Activated T-cell treated with anti-CD3 and anti-CD28 coated beads, Interleukin-2, amount 50 U/mL, for 72 hours (primary cell): ENCODE measurements around the gene MCM6. TPM values are rescaled to one million over a fixed set of nuclear protein-coding genes. Genes with fewer than 3 reads are reported as not detected.

Source experiments
- ATAC-seq, 2 donors: fragments of 150-1000 bp; cut with Tn5 transposase; replicated peaks in 1 of 2; 2 replicates each; pipeline ENCODE4 v1.10.0; 2021; ENCODE audit warnings: moderate library complexity in 2 of 2, mild to moderate bottlenecking in 1 of 2
- DNase-seq, 2 donors: peaks; one replicate each; pipeline ENCODE4 v3.0.0; 2021 to 2022; ENCODE audit warnings: mixed read lengths in 1 of 2
- H3K27ac Mint-ChIP-seq: one replicate; pipeline ENCODE4 v1.8.0; 2022; ENCODE audit warnings: mild to moderate bottlenecking, moderate library complexity, mixed read lengths
- H3K27me3 Mint-ChIP-seq: one replicate; pipeline ENCODE4 v1.8.0; 2022; ENCODE audit warnings: low read depth, mixed read lengths
- H3K36me3 Mint-ChIP-seq, 2 donors: one replicate each; pipeline ENCODE4 v1.8.0; 2022; ENCODE audit warnings: mixed read lengths in 2 of 2, mild to moderate bottlenecking in 1 of 2; ENCODE audit not compliant: insufficient read depth in 2 of 2
- H3K4me1 Mint-ChIP-seq: one replicate; pipeline ENCODE4 v1.8.0; 2022; ENCODE audit warnings: low read depth, mixed read lengths
- H3K4me3 Mint-ChIP-seq, 2 donors: one replicate each; pipeline ENCODE4 v1.8.0; 2022; ENCODE audit warnings: mild to moderate bottlenecking in 2 of 2, mixed read lengths in 2 of 2, moderate library complexity in 2 of 2
- H3K9me3 Mint-ChIP-seq, 2 donors: one replicate each; pipeline ENCODE4 v1.8.0; 2022; ENCODE audit warnings: mixed read lengths in 2 of 2
- total RNA-seq, 2 donors: library from RNA; stranded (reverse); gene quantifications; one replicate each; pipeline ENCODE4 v1.2.3, GENCODE V29; 2022

The MCM6 gene
- 100 to 1,000 TPM; 237 to 257 TPM for total RNA-seq

GRCh38 chr2:135876066-135876711, at the start of gene MCM6:
TSS of gene MCM6 (minus strand) at chr2:135876443. CDS start at chr2:135876365, 78 bp downstream.
- peak; percentile 88 for ATAC-seq
- no peaks in the 10 kb centered on the region for H3K27me3 Mint-ChIP-seq
- peak; percentile 99 for DNase-seq
- H3K27ac Mint-ChIP-seq, result peak within 1 kb of the TSS; percentile 99
- peaks cover 24 to 48% of the 10 kb centered on the region in 2 donors for H3K36me3 Mint-ChIP-seq
- H3K4me1 Mint-ChIP-seq, result peaks cover 54% of the 10 kb centered on the region
- peak within 1 kb of the TSS; percentile 85 to 92 for H3K4me3 Mint-ChIP-seq
- H3K9me3 Mint-ChIP-seq, result no peaks in the 10 kb centered on the region

- Mint-ChIP-seq H3K9me3 (no peaks in the 10 kb centered on the region), H3K36me3 (peaks cover 3 to 20% of the 10 kb centered on the region in 2 donors), H3K4me1 (peaks cover 4% of the 10 kb centered on the region), H3K27ac (no peak overlapping the region), H3K27me3 (no peaks in the 10 kb centered on the region), H3K4me3 (no peak overlapping the region)
- DNase-seq (no peak), ATAC-seq (no peak)
Observed at GRCh38 chr2:135925571-135925970, 49.3 kb upstream of the MCM6 start.

- Mint-ChIP-seq H3K27me3 (no peaks in the 10 kb centered on the region), H3K27ac (no peak overlapping the region), H3K36me3 (peaks cover 2 to 23% of the 10 kb centered on the region in 2 donors), H3K4me3 (no peak overlapping the region), H3K4me1 (peaks cover 17% of the 10 kb centered on the region), H3K9me3 (no peaks in the 10 kb centered on the region)
- peak in 1 of 2 donors; percentile 24 for ATAC-seq
- no peak for DNase-seq
Observed at GRCh38 chr2:135916207-135916606, 40.0 kb upstream of the MCM6 start.

GRCh38 chr2:135914485-135914884, 38.2 kb upstream of the MCM6 start:
- Mint-ChIP-seq H3K36me3 (peaks cover 1 to 26% of the 10 kb centered on the region in 2 donors), H3K4me3 (no peak overlapping the region), H3K27ac (no peak overlapping the region), H3K4me1 (peaks cover 16% of the 10 kb centered on the region), H3K9me3 (no peaks in the 10 kb centered on the region), H3K27me3 (no peaks in the 10 kb centered on the region)
- ATAC-seq, result no peak
- no peak for DNase-seq

- DNase-seq (peak; percentile 47 to 59), ATAC-seq (peak in 1 of 2 donors; percentile 33)
- Mint-ChIP-seq H3K4me1 (peaks cover 12% of the 10 kb centered on the region), H3K27ac (peak overlapping the region; percentile 65), H3K27me3 (no peaks in the 10 kb centered on the region), H3K9me3 (no peaks in the 10 kb centered on the region), H3K4me3 (no peak overlapping the region), H3K36me3 (peaks cover 2 to 29% of the 10 kb centered on the region in 2 donors)
Observed at GRCh38 chr2:135913727-135914365, 37.6 kb upstream of the MCM6 start.

- peak overlapping the region; percentile 56 for H3K27ac Mint-ChIP-seq
- H3K9me3 Mint-ChIP-seq, result no peaks in the 10 kb centered on the region
- no peaks in the 10 kb centered on the region for H3K27me3 Mint-ChIP-seq
Observed at GRCh38 chr2:135909976-135910375, 33.7 kb upstream of the MCM6 start.

GRCh38 chr2:135905679-135906078, 29.4 kb upstream of the MCM6 start:
- Mint-ChIP-seq H3K27me3 (no peaks in the 10 kb centered on the region), H3K4me1 (no peaks in the 10 kb centered on the region), H3K9me3 (no peaks in the 10 kb centered on the region), H3K27ac (peak overlapping the region; percentile 24), H3K4me3 (no peak overlapping the region), H3K36me3 (peaks cover 5 to 35% of the 10 kb centered on the region in 2 donors)
- ATAC-seq (no peak), DNase-seq (no peak)

More at GRCh38 chr2:135909976-135910375, 33.7 kb upstream of the MCM6 start:
- Mint-ChIP-seq H3K4me3 (no peak overlapping the region), H3K4me1 (peaks cover 5% of the 10 kb centered on the region), H3K36me3 (peaks cover 6 to 51% of the 10 kb centered on the region in 2 donors)
- DNase-seq (no peak), ATAC-seq (no peak)

- H3K27me3 Mint-ChIP-seq, result no peaks in the 10 kb centered on the region
- no peak overlapping the region for H3K4me3 Mint-ChIP-seq
- peaks cover 5 to 29% of the 10 kb centered on the region in 2 donors for H3K36me3 Mint-ChIP-seq
- ATAC-seq (no peak), DNase-seq (no peak)
- no peaks in the 10 kb centered on the region for H3K4me1 Mint-ChIP-seq
- H3K9me3 Mint-ChIP-seq, result no peaks in the 10 kb centered on the region
- H3K27ac Mint-ChIP-seq, result no peak overlapping the region
Observed at GRCh38 chr2:135904341-135904989, 28.2 kb upstream of the MCM6 start.

- Mint-ChIP-seq H3K9me3 (no peaks in the 10 kb centered on the region), H3K4me3 (no peak overlapping the region), H3K27ac (no peak overlapping the region), H3K4me1 (no peaks in the 10 kb centered on the region), H3K27me3 (no peaks in the 10 kb centered on the region), H3K36me3 (peaks cover 2 to 22% of the 10 kb centered on the region in 2 donors)
- DNase-seq (no peak), ATAC-seq (no peak)
Observed at GRCh38 chr2:135903650-135904049, 27.4 kb upstream of the MCM6 start.

- DNase-seq (no peak), ATAC-seq (no peak)
- no peak overlapping the region for H3K4me3 Mint-ChIP-seq
- no peaks in the 10 kb centered on the region for H3K27me3 Mint-ChIP-seq
- no peaks in the 10 kb centered on the region for H3K4me1 Mint-ChIP-seq
- H3K9me3 Mint-ChIP-seq, result no peaks in the 10 kb centered on the region
- H3K27ac Mint-ChIP-seq, result no peak overlapping the region
- no peaks in the 10 kb centered on the region for H3K36me3 Mint-ChIP-seq
Observed at GRCh38 chr2:135899567-135899966, 23.3 kb upstream of the MCM6 start.

GRCh38 chr2:135898234-135898786, 22.1 kb upstream of the MCM6 start:
- no peak overlapping the region for H3K4me3 Mint-ChIP-seq
- ATAC-seq, result peak; percentile 13 to 35
- no peak for DNase-seq

GRCh38 chr2:135894930-135895329, 18.7 kb upstream of the MCM6 start:
- Mint-ChIP-seq H3K4me1 (no peaks in the 10 kb centered on the region), H3K36me3 (peaks cover 0 to 2% of the 10 kb centered on the region in 2 donors), H3K27me3 (no peaks in the 10 kb centered on the region), H3K27ac (no peak overlapping the region), H3K9me3 (no peaks in the 10 kb centered on the region), H3K4me3 (no peak overlapping the region)
- DNase-seq (no peak), ATAC-seq (no peak)

More at GRCh38 chr2:135898234-135898786, 22.1 kb upstream of the MCM6 start:
- H3K27ac Mint-ChIP-seq, result no peak overlapping the region
- H3K36me3 Mint-ChIP-seq, result peaks cover 0 to 2% of the 10 kb centered on the region in 2 donors
- H3K27me3 Mint-ChIP-seq, result no peaks in the 10 kb centered on the region
- no peaks in the 10 kb centered on the region for H3K9me3 Mint-ChIP-seq
- no peaks in the 10 kb centered on the region for H3K4me1 Mint-ChIP-seq

GRCh38 chr2:135893374-135893794, 17.1 kb upstream of the MCM6 start:
- Mint-ChIP-seq H3K27ac (no peak overlapping the region), H3K9me3 (peaks cover 0 to 4% of the 10 kb centered on the region in 2 donors), H3K36me3 (peaks cover 4 to 5% of the 10 kb centered on the region in 2 donors), H3K4me1 (no peaks in the 10 kb centered on the region), H3K4me3 (no peak overlapping the region), H3K27me3 (no peaks in the 10 kb centered on the region)
- ATAC-seq (peak in 1 of 2 donors; percentile 53), DNase-seq (no peak)
